ENCODE measurements around the gene FGF3. TPM values are rescaled to one million over a fixed set of nuclear protein-coding genes. Genes with fewer than 3 reads are reported as not detected.

The FGF3 gene
- total RNA-seq, 2 experiments from 2014 or later, result not detected

GRCh38 chr11:69860244-69860643 lies 41.0 kb upstream of the FGF3 start:
- H3K27ac Mint-ChIP-seq, result no peak overlapping the region
- no peak overlapping the region for H3K4me3 Mint-ChIP-seq
- no peak for DNase-seq
- no peaks in the 10 kb centered on the region for H3K9me3 Mint-ChIP-seq
- no peaks in the 10 kb centered on the region for H3K36me3 Mint-ChIP-seq
- peaks cover 40% of the 10 kb centered on the region for H3K27me3 Mint-ChIP-seq
- H3K4me1 Mint-ChIP-seq, result no peaks in the 10 kb centered on the region

GRCh38 chr11:69859275-69859934 lies 40.2 kb upstream of the FGF3 start:
- DNase-seq, result no peak
- peaks cover 41% of the 10 kb centered on the region for H3K27me3 Mint-ChIP-seq
- H3K36me3 Mint-ChIP-seq, result no peaks in the 10 kb centered on the region
- peaks cover 2% of the 10 kb centered on the region for H3K9me3 Mint-ChIP-seq
- H3K4me3 Mint-ChIP-seq, result no peak overlapping the region
- no peak overlapping the region for H3K27ac Mint-ChIP-seq
- no peaks in the 10 kb centered on the region for H3K4me1 Mint-ChIP-seq

DNA sequence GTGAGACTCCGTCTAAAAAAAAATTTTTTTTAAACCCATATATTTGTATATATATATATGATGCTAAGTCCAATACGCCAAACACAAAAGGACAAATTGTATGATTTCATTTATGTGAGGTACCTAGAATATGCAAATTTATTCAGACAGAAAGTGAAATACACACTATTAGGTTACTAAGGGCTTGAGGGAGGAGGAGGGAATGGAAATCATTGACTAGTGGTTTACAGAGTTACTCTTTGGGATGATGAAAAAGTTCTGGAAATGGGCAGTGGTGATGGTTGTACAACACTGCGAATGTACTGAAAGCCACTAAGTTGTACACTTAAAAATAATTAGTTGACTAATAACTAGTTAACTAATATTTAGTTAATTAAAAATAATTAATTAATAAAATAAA lies 36.2 kb upstream of the FGF3 start:
- H3K4me3 Mint-ChIP-seq, result no peak overlapping the region
- no peak overlapping the region for H3K27ac Mint-ChIP-seq
- DNase-seq, result no peak
- H3K4me1 Mint-ChIP-seq, result no peaks in the 10 kb centered on the region
- peaks cover 2% of the 10 kb centered on the region for H3K9me3 Mint-ChIP-seq
- H3K36me3 Mint-ChIP-seq, result no peaks in the 10 kb centered on the region
- peaks cover 43% of the 10 kb centered on the region for H3K27me3 Mint-ChIP-seq

- no peaks in the 10 kb centered on the region for H3K4me1 Mint-ChIP-seq
- H3K27ac Mint-ChIP-seq, result no peak overlapping the region
- DNase-seq, result no peak
- no peak overlapping the region for H3K4me3 Mint-ChIP-seq
- peaks cover 50% of the 10 kb centered on the region for H3K27me3 Mint-ChIP-seq
- no peaks in the 10 kb centered on the region for H3K36me3 Mint-ChIP-seq
- H3K9me3 Mint-ChIP-seq, result peaks cover 2% of the 10 kb centered on the region
Observed at GRCh38 chr11:69854713-69855112, 35.5 kb upstream of the FGF3 start.

DNA sequence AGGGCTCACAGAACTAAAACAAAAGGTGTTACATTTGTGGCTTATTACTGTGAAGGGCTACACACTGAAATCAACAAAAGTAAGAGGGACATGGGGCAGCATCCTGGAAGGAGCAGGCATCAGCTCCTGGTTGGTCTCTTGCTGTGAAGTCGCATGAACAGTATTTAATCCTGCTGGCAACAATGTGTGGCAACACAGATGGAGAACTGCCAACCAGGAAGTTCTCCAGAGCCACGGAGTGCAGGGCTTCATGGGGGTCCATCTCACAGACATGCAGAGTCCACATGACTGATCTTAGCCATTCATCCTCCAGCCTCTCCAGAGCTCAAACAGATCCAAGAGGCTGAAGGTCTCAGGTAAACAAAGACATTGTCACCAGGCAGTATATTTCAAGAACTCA lies 32.8 kb upstream of the FGF3 start:
- Mint-ChIP-seq H3K27ac (no peak overlapping the region), H3K4me1 (no peaks in the 10 kb centered on the region), H3K4me3 (no peak overlapping the region), H3K36me3 (no peaks in the 10 kb centered on the region), H3K9me3 (peaks cover 2% of the 10 kb centered on the region), H3K27me3 (peaks cover 40% of the 10 kb centered on the region)
- no peak for DNase-seq

DNA sequence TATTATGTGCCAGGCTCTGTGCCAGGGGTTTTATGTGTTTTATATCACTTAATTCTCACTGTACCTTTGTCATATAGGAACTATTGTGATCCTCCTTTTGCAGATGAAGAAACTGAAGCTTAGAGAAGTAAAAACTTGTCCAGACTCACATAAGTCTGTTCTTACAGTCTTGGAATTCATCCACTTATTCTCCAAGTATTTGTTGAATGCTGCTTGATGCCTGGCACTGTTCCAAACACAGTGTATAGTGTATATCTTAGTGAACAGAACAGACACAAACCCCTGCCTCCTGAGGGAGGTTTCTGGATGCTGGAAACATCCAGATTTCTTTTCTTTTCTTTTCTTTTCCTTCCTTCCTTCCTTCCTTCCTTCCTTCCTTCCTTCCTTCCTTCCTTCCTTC lies 29.0 kb upstream of the FGF3 start:
- H3K4me1 Mint-ChIP-seq, result no peaks in the 10 kb centered on the region
- no peaks in the 10 kb centered on the region for H3K9me3 Mint-ChIP-seq
- peaks cover 29% of the 10 kb centered on the region for H3K27me3 Mint-ChIP-seq
- no peak overlapping the region for H3K4me3 Mint-ChIP-seq
- DNase-seq, result no peak
- H3K36me3 Mint-ChIP-seq, result no peaks in the 10 kb centered on the region
- no peak overlapping the region for H3K27ac Mint-ChIP-seq

GRCh38 chr11:69844396-69844795 lies 25.2 kb upstream of the FGF3 start:
- no peak for DNase-seq
- Mint-ChIP-seq H3K4me1 (no peaks in the 10 kb centered on the region), H3K9me3 (no peaks in the 10 kb centered on the region), H3K36me3 (no peaks in the 10 kb centered on the region), H3K4me3 (no peak overlapping the region), H3K27ac (no peak overlapping the region), H3K27me3 (peaks cover 15% of the 10 kb centered on the region)

- Mint-ChIP-seq H3K4me3 (no peak overlapping the region), H3K4me1 (no peaks in the 10 kb centered on the region), H3K27ac (no peak overlapping the region), H3K36me3 (no peaks in the 10 kb centered on the region), H3K27me3 (peaks cover 9% of the 10 kb centered on the region), H3K9me3 (no peaks in the 10 kb centered on the region)
- DNase-seq, result no peak
Observed at GRCh38 chr11:69843529-69843921, 24.3 kb upstream of the FGF3 start.

GRCh38 chr11:69842746-69843528 lies 23.7 kb upstream of the FGF3 start:
- H3K9me3 Mint-ChIP-seq, result no peaks in the 10 kb centered on the region
- DNase-seq, result no peak
- H3K36me3 Mint-ChIP-seq, result no peaks in the 10 kb centered on the region
- no peak overlapping the region for H3K27ac Mint-ChIP-seq
- no peak overlapping the region for H3K4me3 Mint-ChIP-seq
- no peaks in the 10 kb centered on the region for H3K4me1 Mint-ChIP-seq
- peaks cover 11% of the 10 kb centered on the region for H3K27me3 Mint-ChIP-seq

GRCh38 chr11:69841859-69842698 lies 22.9 kb upstream of the FGF3 start:
- Mint-ChIP-seq H3K4me1 (no peaks in the 10 kb centered on the region), H3K27ac (no peak overlapping the region), H3K4me3 (no peak overlapping the region), H3K9me3 (no peaks in the 10 kb centered on the region), H3K36me3 (no peaks in the 10 kb centered on the region), H3K27me3 (peaks cover 15% of the 10 kb centered on the region)
- no peak for DNase-seq

DNA sequence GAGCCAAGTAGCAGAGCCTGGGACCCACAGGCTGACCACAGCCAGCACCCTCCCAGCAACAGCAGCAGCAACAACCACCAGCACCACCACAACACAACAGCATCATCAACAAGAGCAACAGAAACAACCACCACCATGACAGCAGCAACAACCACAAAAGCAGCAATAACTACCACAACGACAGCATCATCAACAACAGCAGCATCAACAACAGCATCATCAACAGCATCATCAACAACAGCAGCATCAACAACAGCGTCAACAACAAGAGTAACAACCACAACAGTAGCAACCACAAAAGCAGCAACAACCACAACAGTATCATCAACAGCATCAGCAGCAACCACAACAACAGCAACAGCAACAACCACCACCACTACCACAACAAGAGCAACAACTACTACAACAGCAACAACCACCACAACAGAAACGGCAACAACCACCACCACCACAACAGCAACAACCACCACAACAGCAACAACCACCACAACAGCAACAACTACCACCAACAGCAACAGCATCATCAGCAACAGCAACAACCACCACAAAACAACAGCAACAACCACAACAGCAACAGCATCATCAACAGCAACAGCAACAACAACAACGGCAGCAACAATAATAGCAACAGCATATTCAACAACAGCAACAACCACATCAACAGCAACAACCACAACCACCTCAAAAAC lies 22.1 kb upstream of the FGF3 start:
- H3K4me1 Mint-ChIP-seq, result no peaks in the 10 kb centered on the region
- no peak overlapping the region for H3K27ac Mint-ChIP-seq
- no peak overlapping the region for H3K4me3 Mint-ChIP-seq
- H3K9me3 Mint-ChIP-seq, result no peaks in the 10 kb centered on the region
- DNase-seq, result no peak
- H3K27me3 Mint-ChIP-seq, result peaks cover 23% of the 10 kb centered on the region
- H3K36me3 Mint-ChIP-seq, result no peaks in the 10 kb centered on the region

- Mint-ChIP-seq H3K4me1 (no peaks in the 10 kb centered on the region), H3K4me3 (no peak overlapping the region), H3K27ac (no peak overlapping the region), H3K9me3 (no peaks in the 10 kb centered on the region), H3K27me3 (peaks cover 30% of the 10 kb centered on the region), H3K36me3 (no peaks in the 10 kb centered on the region)
- no peak for DNase-seq
Observed at GRCh38 chr11:69840371-69841169, 21.4 kb upstream of the FGF3 start.

DNA sequence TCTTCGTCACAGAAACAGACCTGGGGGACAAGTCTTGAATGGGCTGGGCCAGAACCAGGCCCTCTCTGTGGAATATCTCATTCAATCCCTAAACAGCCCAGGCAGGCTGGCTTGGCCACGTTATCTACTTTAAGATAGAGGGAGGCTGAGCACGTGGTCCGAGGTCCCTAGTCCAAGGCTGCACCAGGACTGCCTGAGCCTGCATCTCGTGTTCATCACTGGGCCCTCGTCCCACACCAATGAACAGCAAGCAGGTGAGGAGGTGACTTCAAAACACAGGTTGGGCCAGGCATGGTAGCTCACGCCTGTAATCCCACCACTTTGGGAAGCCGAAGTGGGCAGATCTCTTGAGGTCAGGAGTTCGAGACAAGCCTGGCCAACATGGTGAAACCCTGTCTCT lies 20.3 kb upstream of the FGF3 start:
- DNase-seq, result no peak
- H3K9me3 Mint-ChIP-seq, result no peaks in the 10 kb centered on the region
- no peak overlapping the region for H3K27ac Mint-ChIP-seq
- peaks cover 41% of the 10 kb centered on the region for H3K27me3 Mint-ChIP-seq
- no peaks in the 10 kb centered on the region for H3K36me3 Mint-ChIP-seq
- H3K4me3 Mint-ChIP-seq, result no peak overlapping the region
- H3K4me1 Mint-ChIP-seq, result peaks cover 2% of the 10 kb centered on the region

- DNase-seq, result no peak
- peaks cover 58% of the 10 kb centered on the region for H3K27me3 Mint-ChIP-seq
- H3K4me1 Mint-ChIP-seq, result peaks cover 2% of the 10 kb centered on the region
- no peak overlapping the region for H3K27ac Mint-ChIP-seq
- no peak overlapping the region for H3K4me3 Mint-ChIP-seq
- H3K36me3 Mint-ChIP-seq, result no peaks in the 10 kb centered on the region
- no peaks in the 10 kb centered on the region for H3K9me3 Mint-ChIP-seq
Observed at GRCh38 chr11:69837791-69838190, 18.6 kb upstream of the FGF3 start.

Data from activated naive CD8-positive, alpha-beta T cell treated with anti-CD3 and anti-CD28 coated beads for 36 hours (primary cell).